ENCODE results near the gene WNT9B.

DNA sequence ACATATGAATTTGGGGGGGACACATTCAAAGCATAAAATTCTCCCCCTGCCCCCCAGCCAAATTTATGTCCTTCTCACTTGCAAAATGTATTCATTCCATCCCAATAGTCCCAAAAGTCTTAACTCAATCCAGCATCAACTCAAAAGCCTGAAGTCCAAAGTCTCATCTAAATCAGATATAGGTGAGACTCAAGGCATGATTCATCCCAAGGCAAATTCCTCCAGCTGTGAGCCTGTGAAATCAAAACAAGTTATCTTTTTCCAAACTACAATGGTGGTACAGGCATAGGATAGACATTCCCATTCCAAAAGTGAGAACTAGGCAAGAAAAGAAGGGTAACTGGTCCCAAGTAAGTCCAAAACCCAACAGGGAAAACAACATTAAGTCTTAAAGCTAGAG lies 65.7 kb downstream of the WNT9B start:
- TF ChIP-seq POLR2AphosphoS5 (IDR thresholded peaks at IDR 0.05; ENCODE audit: low read depth, low read length) (no peak), TAF1 (IDR thresholded peaks at IDR 0.05; ENCODE audit: borderline replicate concordance, insufficient read depth, low read length) (no peak), SIN3A (IDR thresholded peaks at IDR 0.05; ENCODE audit: borderline replicate concordance, insufficient read depth, low read length) (no peak), REST (IDR thresholded peaks at IDR 0.05; ENCODE audit: insufficient read depth in 1 of 2, low read depth in 2 of 2, low read length in 2 of 2) (no peak)
